ENCODE results near the gene ANAPC2.

DNA sequence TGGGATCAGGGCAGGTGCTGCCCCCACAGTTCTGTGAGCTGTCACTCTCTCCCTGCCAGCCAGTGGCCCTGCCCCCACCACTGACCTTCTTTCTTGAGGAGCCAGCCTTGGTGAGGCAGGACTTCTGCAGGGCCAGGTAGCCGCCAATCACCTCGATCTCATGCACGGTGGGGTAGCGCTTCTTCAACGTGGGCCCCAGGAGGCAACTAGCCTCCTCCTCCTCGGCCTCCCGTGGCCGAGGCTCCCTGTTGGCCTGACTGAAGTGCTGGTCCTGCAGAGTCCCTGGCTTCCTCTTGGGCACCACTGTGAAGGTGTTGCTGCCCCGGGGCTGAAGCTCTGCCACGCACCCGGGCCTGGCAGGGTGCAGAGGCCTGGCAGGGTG lies 10.5 kb upstream of the ANAPC2 start:
- TF ChIP-seq MAZ (IDR thresholded peaks at IDR 0.05; ENCODE audit: borderline replicate concordance, low read depth, low read length) (no peak), RAD21 (IDR thresholded peaks at IDR 0.05; ENCODE audit: low read length) (no peak), POLR2A (IDR thresholded peaks at IDR 0.05; ENCODE audit: low read depth, low read length) (no peak)
- TF ChIP-seq, protein P1, sequence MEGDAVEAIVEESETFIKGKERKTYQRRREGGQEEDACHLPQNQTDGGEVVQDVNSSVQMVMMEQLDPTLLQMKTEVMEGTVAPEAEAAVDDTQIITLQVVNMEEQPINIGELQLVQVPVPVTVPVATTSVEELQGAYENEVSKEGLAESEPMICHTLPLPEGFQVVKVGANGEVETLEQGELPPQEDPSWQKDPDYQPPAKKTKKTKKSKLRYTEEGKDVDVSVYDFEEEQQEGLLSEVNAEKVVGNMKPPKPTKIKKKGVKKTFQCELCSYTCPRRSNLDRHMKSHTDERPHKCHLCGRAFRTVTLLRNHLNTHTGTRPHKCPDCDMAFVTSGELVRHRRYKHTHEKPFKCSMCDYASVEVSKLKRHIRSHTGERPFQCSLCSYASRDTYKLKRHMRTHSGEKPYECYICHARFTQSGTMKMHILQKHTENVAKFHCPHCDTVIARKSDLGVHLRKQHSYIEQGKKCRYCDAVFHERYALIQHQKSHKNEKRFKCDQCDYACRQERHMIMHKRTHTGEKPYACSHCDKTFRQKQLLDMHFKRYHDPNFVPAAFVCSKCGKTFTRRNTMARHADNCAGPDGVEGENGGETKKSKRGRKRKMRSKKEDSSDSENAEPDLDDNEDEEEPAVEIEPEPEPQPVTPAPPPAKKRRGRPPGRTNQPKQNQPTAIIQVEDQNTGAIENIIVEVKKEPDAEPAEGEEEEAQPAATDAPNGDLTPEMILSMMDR (conservative IDR thresholded peaks at IDR 0.05; ENCODE audit: low read depth, low read length), result no peak
- TF ChIP-seq, protein P2, sequence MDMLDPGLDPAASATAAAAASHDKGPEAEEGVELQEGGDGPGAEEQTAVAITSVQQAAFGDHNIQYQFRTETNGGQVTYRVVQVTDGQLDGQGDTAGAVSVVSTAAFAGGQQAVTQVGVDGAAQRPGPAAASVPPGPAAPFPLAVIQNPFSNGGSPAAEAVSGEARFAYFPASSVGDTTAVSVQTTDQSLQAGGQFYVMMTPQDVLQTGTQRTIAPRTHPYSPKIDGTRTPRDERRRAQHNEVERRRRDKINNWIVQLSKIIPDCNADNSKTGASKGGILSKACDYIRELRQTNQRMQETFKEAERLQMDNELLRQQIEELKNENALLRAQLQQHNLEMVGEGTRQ (IDR thresholded peaks at IDR 0.05; ENCODE audit: low read depth, low read length), result no peak
